ENCODE data around the gene SIRT6.
"Not testable (repeated sequence)": the region's sequence is repeated elsewhere in the genome, so short reads cannot be mapped to it uniquely, and the experiment has no call there.

Gene SIRT6

GRCh38 chr19:4142916-4143315 lies 39.4 kb downstream of the SIRT6 start:
- H3K4me3 Mint-ChIP-seq; H3K27ac Mint-ChIP-seq; H3K9me3 Mint-ChIP-seq; H3K4me1 Mint-ChIP-seq (ENCODE audit: low read depth); H3K36me3 Mint-ChIP-seq (ENCODE audit: low read depth): not testable (repeated sequence)
- peaks cover 11% of the 10 kb centered on the region for H3K27me3 Mint-ChIP-seq (ENCODE audit: low read depth)

- H3K4me3 Mint-ChIP-seq, result no peak overlapping the region
- peaks cover 7% of the 10 kb centered on the region for H3K27me3 Mint-ChIP-seq (ENCODE audit: low read depth)
Observed at GRCh38 chr19:4140237-4140711, 42.1 kb downstream of the SIRT6 start.

GRCh38 chr19:4139614-4140236 lies 42.6 kb downstream of the SIRT6 start:
- peak overlapping the region; percentile 21 for H3K4me3 Mint-ChIP-seq
- peaks cover 9% of the 10 kb centered on the region for H3K4me1 Mint-ChIP-seq (ENCODE audit: low read depth)
- H3K9me3 Mint-ChIP-seq, result no peaks in the 10 kb centered on the region
- H3K27ac Mint-ChIP-seq, result peak overlapping the region; percentile 12
- H3K27me3 Mint-ChIP-seq (ENCODE audit: low read depth), result peaks cover 7% of the 10 kb centered on the region
- H3K36me3 Mint-ChIP-seq (ENCODE audit: low read depth), result no peaks in the 10 kb centered on the region

More at GRCh38 chr19:4140237-4140711, 42.1 kb downstream of the SIRT6 start:
- Mint-ChIP-seq H3K27ac (no peak overlapping the region), H3K36me3 (ENCODE audit: low read depth) (no peaks in the 10 kb centered on the region), H3K4me1 (ENCODE audit: low read depth) (peaks cover 9% of the 10 kb centered on the region), H3K9me3 (no peaks in the 10 kb centered on the region)

GRCh38 chr19:4138445-4138844 lies 43.9 kb downstream of the SIRT6 start:
- Mint-ChIP-seq H3K27me3 (ENCODE audit: low read depth) (peaks cover 3% of the 10 kb centered on the region), H3K27ac (no peak overlapping the region), H3K4me1 (ENCODE audit: low read depth) (peaks cover 9% of the 10 kb centered on the region), H3K9me3 (no peaks in the 10 kb centered on the region), H3K4me3 (peak overlapping the region; percentile 17), H3K36me3 (ENCODE audit: low read depth) (no peaks in the 10 kb centered on the region)

- H3K36me3 Mint-ChIP-seq (ENCODE audit: low read depth), result no peaks in the 10 kb centered on the region
- no peak overlapping the region for H3K4me3 Mint-ChIP-seq
- peaks cover 3% of the 10 kb centered on the region for H3K27me3 Mint-ChIP-seq (ENCODE audit: low read depth)
- H3K27ac Mint-ChIP-seq, result no peak overlapping the region
- H3K9me3 Mint-ChIP-seq, result no peaks in the 10 kb centered on the region
- H3K4me1 Mint-ChIP-seq (ENCODE audit: low read depth), result peaks cover 9% of the 10 kb centered on the region
Observed at GRCh38 chr19:4136680-4137088, 45.7 kb downstream of the SIRT6 start.

GRCh38 chr19:4135386-4135785 lies 47.0 kb downstream of the SIRT6 start:
- not testable (repeated sequence) for H3K4me3 Mint-ChIP-seq; H3K9me3 Mint-ChIP-seq; H3K36me3 Mint-ChIP-seq (ENCODE audit: low read depth); H3K4me1 Mint-ChIP-seq (ENCODE audit: low read depth); H3K27me3 Mint-ChIP-seq (ENCODE audit: low read depth); H3K27ac Mint-ChIP-seq

- Mint-ChIP-seq H3K9me3 (no peaks in the 10 kb centered on the region), H3K4me1 (ENCODE audit: low read depth) (no peaks in the 10 kb centered on the region), H3K4me3 (no peak overlapping the region), H3K27ac (no peak overlapping the region), H3K36me3 (ENCODE audit: low read depth) (no peaks in the 10 kb centered on the region), H3K27me3 (ENCODE audit: low read depth) (peaks cover 10% of the 10 kb centered on the region)
Observed at GRCh38 chr19:4134351-4134750, 48.0 kb downstream of the SIRT6 start.

- H3K27me3 Mint-ChIP-seq (ENCODE audit: low read depth), result peaks cover 10% of the 10 kb centered on the region
- H3K9me3 Mint-ChIP-seq, result no peaks in the 10 kb centered on the region
- no peaks in the 10 kb centered on the region for H3K36me3 Mint-ChIP-seq (ENCODE audit: low read depth)
- H3K4me3 Mint-ChIP-seq, result no peak overlapping the region
- H3K4me1 Mint-ChIP-seq (ENCODE audit: low read depth), result peaks cover 2% of the 10 kb centered on the region
- H3K27ac Mint-ChIP-seq, result no peak overlapping the region
Observed at GRCh38 chr19:4130744-4131438, 51.5 kb downstream of the SIRT6 start.

- not testable (repeated sequence) for H3K4me3 Mint-ChIP-seq; H3K36me3 Mint-ChIP-seq (ENCODE audit: low read depth); H3K9me3 Mint-ChIP-seq; H3K27ac Mint-ChIP-seq; H3K4me1 Mint-ChIP-seq (ENCODE audit: low read depth); H3K27me3 Mint-ChIP-seq (ENCODE audit: low read depth)
Observed at GRCh38 chr19:4129050-4129449, 53.3 kb downstream of the SIRT6 start.

- H3K27ac Mint-ChIP-seq; H3K36me3 Mint-ChIP-seq (ENCODE audit: low read depth); H3K27me3 Mint-ChIP-seq (ENCODE audit: low read depth); H3K9me3 Mint-ChIP-seq; H3K4me3 Mint-ChIP-seq: not testable (repeated sequence)
- peaks cover 15% of the 10 kb centered on the region for H3K4me1 Mint-ChIP-seq (ENCODE audit: low read depth)
Observed at GRCh38 chr19:4127322-4127721, 55.0 kb downstream of the SIRT6 start.

- peak overlapping the region; percentile 72 for H3K4me3 Mint-ChIP-seq
- no peaks in the 10 kb centered on the region for H3K9me3 Mint-ChIP-seq
- peaks cover 23% of the 10 kb centered on the region for H3K4me1 Mint-ChIP-seq (ENCODE audit: low read depth)
- H3K27ac Mint-ChIP-seq, result peak overlapping the region; percentile 77
- no peaks in the 10 kb centered on the region for H3K27me3 Mint-ChIP-seq (ENCODE audit: low read depth)
- peaks cover 2% of the 10 kb centered on the region for H3K36me3 Mint-ChIP-seq (ENCODE audit: low read depth)
Observed at GRCh38 chr19:4124638-4125037, 57.7 kb downstream of the SIRT6 start.
